SK-N-SH treated with all-trans-retinoic acid at 6 μM for 48 hours (cell line): ENCODE data around the gene CHRNA4.

ENCODE experiments used
- ATAC-seq: fragments of 200-7000 bp; cut with Tn5 transposase; 3 replicates; pipeline ENCODE4 v1.9.1; 2020; ENCODE audit warnings: mild to moderate bottlenecking, moderate library complexity
- ARNTL ChIP-seq: fragments of 450-650 bp; formaldehyde crosslinking; IDR thresholded peaks from 2 replicates; pipeline ENCODE4 v1.5.0; 2020; ENCODE audit warnings: low read depth, mild to moderate bottlenecking, moderate library complexity, borderline replicate concordance
- BACH2 ChIP-seq: fragments of 250-450 bp; sonication (Bioruptor Pico); IDR thresholded peaks from 2 replicates; pipeline ENCODE4 v1.9.0; 2021; ENCODE audit warnings: mild to moderate bottlenecking, borderline replicate concordance
- CSDC2 ChIP-seq: fragments of 250-450 bp; sonication (Bioruptor Pico); IDR thresholded peaks from 2 replicates; pipeline ENCODE4 v1.5.0; 2020; ENCODE audit warnings: mild to moderate bottlenecking, moderate library complexity
- CSRNP3 ChIP-seq: fragments of 250-450 bp; sonication (Bioruptor Pico); IDR thresholded peaks from 2 replicates; pipeline ENCODE4 v1.5.1; 2021; ENCODE audit warnings: mild to moderate bottlenecking, moderate library complexity
- ESRRG ChIP-seq: fragments of 250-450 bp; sonication (Bioruptor Pico); IDR thresholded peaks from 2 replicates; pipeline ENCODE4 v1.6.1; 2021; ENCODE audit warnings: mild to moderate bottlenecking
- GLIS3 ChIP-seq: fragments of 250-450 bp; sonication (Bioruptor Pico); IDR thresholded peaks from 2 replicates; pipeline ENCODE4 v1.5.0; 2020; ENCODE audit warnings: mild to moderate bottlenecking, moderate library complexity
- ISL1 ChIP-seq: fragments of 250-450 bp; sonication (Bioruptor Pico); IDR thresholded peaks from 2 replicates; pipeline ENCODE4 v2.1.2; 2022; ENCODE audit warnings: mild to moderate bottlenecking, moderate library complexity
- OSR1 ChIP-seq: fragments of 250-450 bp; sonication (Bioruptor Pico); IDR thresholded peaks from 2 replicates; pipeline ENCODE4 v1.8.0; 2022; ENCODE audit warnings: moderate library complexity, mild to moderate bottlenecking, inconsistent platforms
- PPARA ChIP-seq: fragments of 250-450 bp; sonication (Bioruptor Pico); IDR thresholded peaks from 2 replicates; pipeline ENCODE4 v1.5.0; 2020; ENCODE audit warnings: mild to moderate bottlenecking, borderline replicate concordance
- RARB ChIP-seq: fragments of 250-450 bp; sonication (Bioruptor Pico); IDR thresholded peaks from 2 replicates; pipeline ENCODE4 v1.8.0; 2021; ENCODE audit warnings: mild to moderate bottlenecking, moderate library complexity
- SNAI2 ChIP-seq: fragments of 250-450 bp; sonication (Bioruptor Pico); IDR thresholded peaks from 2 replicates; pipeline ENCODE4 v1.5.0; 2020; ENCODE audit warnings: mild to moderate bottlenecking, moderate library complexity
- TCF4 ChIP-seq: fragments of 250-450 bp; sonication (Bioruptor Pico); IDR thresholded peaks from 2 replicates; pipeline ENCODE4 v1.8.0; 2021; ENCODE audit warnings: mild to moderate bottlenecking, moderate library complexity, borderline replicate concordance
- TOX ChIP-seq: fragments of 250-450 bp; sonication (Bioruptor Pico); IDR thresholded peaks from 2 replicates; pipeline ENCODE4 v1.8.0; 2021; ENCODE audit warnings: mild to moderate bottlenecking, moderate library complexity, borderline replicate concordance
- ZC3H10 ChIP-seq: fragments of 250-450 bp; sonication (Bioruptor Pico); IDR thresholded peaks from 2 replicates; pipeline ENCODE4 v1.5.1; 2021; ENCODE audit warnings: mild to moderate bottlenecking, moderate library complexity
- ZFP3 ChIP-seq: fragments of 250-450 bp; sonication (Bioruptor Pico); IDR thresholded peaks from 2 replicates; pipeline ENCODE4 v1.5.0; 2020; ENCODE audit warnings: mild to moderate bottlenecking, moderate library complexity
- ZFP30 ChIP-seq: fragments of 450-650 bp; formaldehyde crosslinking; IDR thresholded peaks from 2 replicates; pipeline ENCODE4 v1.5.0; 2022; ENCODE audit warnings: mild to moderate bottlenecking, moderate library complexity
- ZNF565 ChIP-seq: fragments of 450-650 bp; formaldehyde crosslinking; conservative IDR thresholded peaks from 2 replicates; pipeline ENCODE4 v1.5.0; 2020; ENCODE audit warnings: low read depth, mild to moderate bottlenecking, moderate library complexity
- ZNF70 ChIP-seq: fragments of 450-650 bp; formaldehyde crosslinking; IDR thresholded peaks from 2 replicates; pipeline ENCODE4 v1.5.0; 2020; ENCODE audit warnings: mild to moderate bottlenecking, moderate library complexity
- ZNF8 ChIP-seq: fragments of 450-650 bp; formaldehyde crosslinking; IDR thresholded peaks from 2 replicates; pipeline ENCODE4 v1.5.0; 2020; ENCODE audit warnings: mild to moderate bottlenecking, moderate library complexity
- TF ChIP-seq, protein P1 (sequence below): fragments of 250-450 bp; sonication (Bioruptor Pico); IDR thresholded peaks from 2 replicates; pipeline ENCODE4 v1.5.0; 2020; ENCODE audit warnings: mild to moderate bottlenecking, moderate library complexity
- TF ChIP-seq, protein P2 (sequence below): fragments of 250-450 bp; sonication (Bioruptor Pico); IDR thresholded peaks from 2 replicates; pipeline ENCODE4 v1.8.0; 2020; ENCODE audit warnings: mild to moderate bottlenecking, moderate library complexity, borderline replicate concordance
- TF ChIP-seq, protein P3 (sequence below): fragments of 250-450 bp; sonication (Bioruptor Pico); IDR thresholded peaks from 2 replicates; pipeline ENCODE4 v1.5.1; 2020; ENCODE audit warnings: low read depth, mild to moderate bottlenecking, moderate library complexity

The CHRNA4 gene

DNA sequence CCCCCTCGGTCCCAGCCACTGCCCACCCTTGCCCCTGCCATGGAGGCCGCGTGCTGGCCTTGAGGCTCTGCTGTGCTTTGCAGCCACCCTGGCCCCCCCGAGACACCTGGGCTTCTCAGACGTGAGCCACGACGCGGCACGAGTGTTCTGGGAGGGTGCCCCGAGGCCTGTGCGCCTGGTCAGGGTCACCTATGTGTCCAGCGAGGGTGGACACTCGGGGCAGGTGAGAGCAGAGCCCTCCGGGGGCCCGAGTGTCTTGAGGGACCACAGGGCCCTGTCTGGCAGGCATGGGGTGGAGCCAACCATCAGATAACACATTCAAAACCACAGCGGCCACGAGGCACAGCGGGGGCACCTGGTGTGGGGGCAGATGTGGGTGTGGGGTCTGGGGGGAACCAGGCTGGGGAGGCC is 49.3 kb downstream of the CHRNA4 start:
- ATAC-seq: no peak
- TF ChIP-seq ARNTL (CRISPR knock-in tag): no peak
- TF ChIP-seq, all 23 proteins: peak for 0

DNA sequence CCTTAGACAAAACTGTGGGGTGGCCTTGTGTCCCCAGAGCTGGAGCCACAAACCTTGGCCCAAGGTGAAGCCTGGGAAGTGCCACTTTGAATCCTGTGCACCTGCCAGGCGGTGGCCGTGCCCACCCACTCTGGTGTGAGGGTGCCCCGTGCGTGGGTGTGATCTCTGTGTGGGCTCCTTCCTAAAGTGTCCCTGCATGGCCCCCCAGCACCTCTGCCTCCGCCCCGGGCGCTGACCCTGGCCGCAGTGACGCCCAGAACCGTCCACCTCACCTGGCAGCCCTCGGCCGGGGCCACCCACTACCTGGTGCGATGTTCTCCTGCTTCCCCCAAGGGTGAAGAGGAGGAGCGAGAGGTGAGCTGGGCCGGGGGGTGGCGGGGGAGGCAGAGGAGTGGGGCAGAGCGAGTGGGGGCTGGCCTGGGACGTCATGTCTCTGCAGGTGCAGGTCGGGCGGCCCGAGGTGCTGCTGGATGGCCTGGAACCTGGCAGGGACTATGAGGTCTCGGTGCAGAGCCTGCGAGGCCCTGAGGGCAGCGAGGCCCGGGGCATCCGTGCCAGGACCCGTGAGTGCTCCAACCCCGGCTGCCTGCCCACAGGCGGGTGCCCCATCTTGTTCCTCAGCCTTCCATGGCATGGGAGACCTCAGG is 49.8 kb downstream of the CHRNA4 start:
- TF ChIP-seq, protein P1, sequence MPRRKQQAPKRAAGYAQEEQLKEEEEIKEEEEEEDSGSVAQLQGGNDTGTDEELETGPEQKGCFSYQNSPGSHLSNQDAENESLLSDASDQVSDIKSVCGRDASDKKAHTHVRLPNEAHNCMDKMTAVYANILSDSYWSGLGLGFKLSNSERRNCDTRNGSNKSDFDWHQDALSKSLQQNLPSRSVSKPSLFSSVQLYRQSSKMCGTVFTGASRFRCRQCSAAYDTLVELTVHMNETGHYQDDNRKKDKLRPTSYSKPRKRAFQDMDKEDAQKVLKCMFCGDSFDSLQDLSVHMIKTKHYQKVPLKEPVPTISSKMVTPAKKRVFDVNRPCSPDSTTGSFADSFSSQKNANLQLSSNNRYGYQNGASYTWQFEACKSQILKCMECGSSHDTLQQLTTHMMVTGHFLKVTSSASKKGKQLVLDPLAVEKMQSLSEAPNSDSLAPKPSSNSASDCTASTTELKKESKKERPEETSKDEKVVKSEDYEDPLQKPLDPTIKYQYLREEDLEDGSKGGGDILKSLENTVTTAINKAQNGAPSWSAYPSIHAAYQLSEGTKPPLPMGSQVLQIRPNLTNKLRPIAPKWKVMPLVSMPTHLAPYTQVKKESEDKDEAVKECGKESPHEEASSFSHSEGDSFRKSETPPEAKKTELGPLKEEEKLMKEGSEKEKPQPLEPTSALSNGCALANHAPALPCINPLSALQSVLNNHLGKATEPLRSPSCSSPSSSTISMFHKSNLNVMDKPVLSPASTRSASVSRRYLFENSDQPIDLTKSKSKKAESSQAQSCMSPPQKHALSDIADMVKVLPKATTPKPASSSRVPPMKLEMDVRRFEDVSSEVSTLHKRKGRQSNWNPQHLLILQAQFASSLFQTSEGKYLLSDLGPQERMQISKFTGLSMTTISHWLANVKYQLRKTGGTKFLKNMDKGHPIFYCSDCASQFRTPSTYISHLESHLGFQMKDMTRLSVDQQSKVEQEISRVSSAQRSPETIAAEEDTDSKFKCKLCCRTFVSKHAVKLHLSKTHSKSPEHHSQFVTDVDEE (CRISPR knock-in tag): no peak
- no peak for TF ChIP-seq ESRRG (CRISPR knock-in tag)
- no peak for TF ChIP-seq TCF4 (CRISPR knock-in tag)
- no peak for TF ChIP-seq ZNF565 (CRISPR knock-in tag)
- no peak for TF ChIP-seq ZFP30
- no peak for TF ChIP-seq PPARA (CRISPR knock-in tag)
- no peak for TF ChIP-seq CSDC2 (CRISPR knock-in tag)
- TF ChIP-seq ISL1 (CRISPR knock-in tag): no peak
- no peak for TF ChIP-seq ARNTL (CRISPR knock-in tag)
- TF ChIP-seq ZNF8: no peak
- TF ChIP-seq ZNF70 (CRISPR knock-in tag): no peak
- no peak for TF ChIP-seq CSRNP3 (CRISPR knock-in tag)
- no peak for TF ChIP-seq ZC3H10
- TF ChIP-seq SNAI2 (CRISPR knock-in tag): no peak
- TF ChIP-seq, all 23 proteins: peak for 0
- no peak for ATAC-seq

GRCh38 chr20:63310265-63310991 is 50.7 kb downstream of the CHRNA4 start:
- ATAC-seq: peak; percentile 5; the same call in 1 of the 3 replicates
- no peak for TF ChIP-seq PPARA (CRISPR knock-in tag)
- TF ChIP-seq ARNTL (CRISPR knock-in tag): no peak
- TF ChIP-seq ZFP30: no peak
- no peak for TF ChIP-seq RARB (CRISPR knock-in tag)
- TF ChIP-seq ZNF70 (CRISPR knock-in tag): no peak
- TF ChIP-seq CSRNP3 (CRISPR knock-in tag): no peak
- no peak for TF ChIP-seq BACH2 (CRISPR knock-in tag)
- TF ChIP-seq ESRRG (CRISPR knock-in tag): no peak
- no peak for TF ChIP-seq ZFP3 (CRISPR knock-in tag)
- TF ChIP-seq, protein P2, sequence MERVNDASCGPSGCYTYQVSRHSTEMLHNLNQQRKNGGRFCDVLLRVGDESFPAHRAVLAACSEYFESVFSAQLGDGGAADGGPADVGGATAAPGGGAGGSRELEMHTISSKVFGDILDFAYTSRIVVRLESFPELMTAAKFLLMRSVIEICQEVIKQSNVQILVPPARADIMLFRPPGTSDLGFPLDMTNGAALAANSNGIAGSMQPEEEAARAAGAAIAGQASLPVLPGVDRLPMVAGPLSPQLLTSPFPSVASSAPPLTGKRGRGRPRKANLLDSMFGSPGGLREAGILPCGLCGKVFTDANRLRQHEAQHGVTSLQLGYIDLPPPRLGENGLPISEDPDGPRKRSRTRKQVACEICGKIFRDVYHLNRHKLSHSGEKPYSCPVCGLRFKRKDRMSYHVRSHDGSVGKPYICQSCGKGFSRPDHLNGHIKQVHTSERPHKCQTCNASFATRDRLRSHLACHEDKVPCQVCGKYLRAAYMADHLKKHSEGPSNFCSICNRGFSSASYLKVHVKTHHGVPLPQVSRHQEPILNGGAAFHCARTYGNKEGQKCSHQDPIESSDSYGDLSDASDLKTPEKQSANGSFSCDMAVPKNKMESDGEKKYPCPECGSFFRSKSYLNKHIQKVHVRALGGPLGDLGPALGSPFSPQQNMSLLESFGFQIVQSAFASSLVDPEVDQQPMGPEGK (CRISPR knock-in tag): no peak
- no peak for TF ChIP-seq CSDC2 (CRISPR knock-in tag)
- TF ChIP-seq GLIS3: no peak
- no peak for TF ChIP-seq TOX
- TF ChIP-seq OSR1 (CRISPR knock-in tag): no peak
- TF ChIP-seq, protein P1 (CRISPR knock-in tag): no peak
- TF ChIP-seq ZC3H10: no peak
- TF ChIP-seq, protein P3, sequence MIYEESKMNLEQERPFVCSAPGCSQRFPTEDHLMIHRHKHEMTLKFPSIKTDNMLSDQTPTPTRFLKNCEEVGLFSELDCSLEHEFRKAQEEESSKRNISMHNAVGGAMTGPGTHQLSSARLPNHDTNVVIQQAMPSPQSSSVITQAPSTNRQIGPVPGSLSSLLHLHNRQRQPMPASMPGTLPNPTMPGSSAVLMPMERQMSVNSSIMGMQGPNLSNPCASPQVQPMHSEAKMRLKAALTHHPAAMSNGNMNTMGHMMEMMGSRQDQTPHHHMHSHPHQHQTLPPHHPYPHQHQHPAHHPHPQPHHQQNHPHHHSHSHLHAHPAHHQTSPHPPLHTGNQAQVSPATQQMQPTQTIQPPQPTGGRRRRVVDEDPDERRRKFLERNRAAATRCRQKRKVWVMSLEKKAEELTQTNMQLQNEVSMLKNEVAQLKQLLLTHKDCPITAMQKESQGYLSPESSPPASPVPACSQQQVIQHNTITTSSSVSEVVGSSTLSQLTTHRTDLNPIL (CRISPR knock-in tag): no peak
